Kidney (tissue), 14 donors: ENCODE results near the gene MRO. TPM values are rescaled to one million over a fixed set of nuclear protein-coding genes. Genes with fewer than 3 reads are reported as not detected.

Experiments
- DNase-seq, 5 donors: peaks; one replicate each; pipeline ENCODE4 v3.0.0-alpha.2; 2013 to 2020
- FAIRE-seq: peaks from 2 replicates; lab custom pipeline; 2012; peaks lifted over from hg19 to GRCh38; lab: Jason Lieb, UNC
- H3K27ac ChIP-seq, 2 donors: one replicate each; pipeline ENCODE4 v1.7.0; 2013; ENCODE audit warnings: low read depth in 2 of 2, low read length in 2 of 2, inconsistent platforms in 1 of 2
- H3K27me3 ChIP-seq: one replicate; pipeline ENCODE4 v1.7.1; 2013; ENCODE audit warnings: low read length, inconsistent platforms; ENCODE audit not compliant: control insufficient read depth, insufficient read depth
- H3K36me3 ChIP-seq, 3 donors: one replicate each; pipeline versions ENCODE4 v1.7.0 to v1.7.1; 2013; ENCODE audit warnings: low read length in 3 of 3, control low read depth in 1 of 3, inconsistent platforms in 1 of 3; ENCODE audit not compliant: insufficient read depth in 3 of 3, control insufficient read depth in 2 of 3
- H3K4me1 ChIP-seq, 3 donors: one replicate each; pipeline versions ENCODE4 v1.7.0 to v1.7.1; 2013; ENCODE audit warnings: low read length in 3 of 3, inconsistent platforms in 1 of 3, low read depth in 1 of 3; ENCODE audit not compliant: control insufficient read depth in 2 of 3, insufficient read depth in 2 of 3
- H3K4me3 ChIP-seq, 3 donors: one replicate each; pipeline versions ENCODE4 v1.7.0 to v1.8.1; 2013; ENCODE audit warnings: low read length in 3 of 3, control low read depth in 1 of 3, inconsistent platforms in 1 of 3
- H3K9ac ChIP-seq, 3 donors: one replicate each; pipeline versions ENCODE4 v1.7.0 to v1.7.1; 2013; ENCODE audit warnings: low read length in 3 of 3, control low read depth in 1 of 3, inconsistent platforms in 1 of 3
- H3K9me3 ChIP-seq, 3 donors: one replicate each; pipeline versions ENCODE4 v1.7.0 to v1.7.1; 2013; ENCODE audit warnings: low read length in 3 of 3, control low read depth in 1 of 3, inconsistent platforms in 1 of 3; ENCODE audit not compliant: control insufficient read depth in 2 of 3, insufficient read depth in 1 of 3
- CTCF ChIP-seq: IDR thresholded peaks from 3 replicates; pipeline ENCODE4 v1.5.1; 2012; ENCODE audit warnings: mild to moderate bottlenecking, moderate library complexity, borderline replicate concordance; ENCODE audit not compliant: insufficient read depth; ENCODE audit errors: extremely low read depth
- intact Hi-C: fragments of 100-400 bp; cut with DNase I; formaldehyde crosslinking; loops from one replicate; pipeline ENCODE4 v1.11.1; 2022
- polyA plus RNA-seq: library from polyadenylated mRNA; stranded (reverse); fragments of 350-450 nt; fragmentation: Illumina TruSeq; extraction: RNeasy Lipid Tissue Mini Kit (QIAGEN cat#74804); gene quantifications from one replicate; pipeline ENCODE4 v1.2.3, GENCODE V29; 2014; ENCODE audit warnings: low read depth, low replicate concordance; ENCODE audit not compliant: insufficient read depth
- total RNA-seq: library from RNA; stranded (reverse); fragmentation: NEBNext Ultra II Directional; extraction: Animal tissue kit (Norgen Biotek cat#: 25700); gene quantifications from one replicate; pipeline ENCODE4 v1.2.1, GENCODE V29; 2021
- donor health status: control.
- donor health status: control.
- donor health status: control.
- donor health status: control.
- donor health status: control.
- donor health status: DM: yes; HTN: yes; CAD: no.
- donor health status: Normal renal cell carcinoma (clear cell type).

MRO gene
- total and polyA plus RNA-seq, 2 donors from 2014 or later = 2.9 to 6.9 TPM

- no peak for DNase-seq
- H3K27me3 ChIP-seq = no peaks in the 10 kb centered on the region
- no peak overlapping the region for H3K27ac ChIP-seq
- no peak overlapping the region for H3K9ac ChIP-seq
- peaks cover 0 to 3% (median 0%) of the 10 kb centered on the region in 3 donors for H3K4me1 ChIP-seq
- FAIRE-seq = no peak
- no peak for TF ChIP-seq CTCF
- H3K36me3 ChIP-seq = no peaks in the 10 kb centered on the region
- no peaks in the 10 kb centered on the region for H3K9me3 ChIP-seq
- intact Hi-C loops = no loop called here
- H3K4me3 ChIP-seq = no peak overlapping the region
Measured at GRCh38 chr18:50749945-50750344, 69.9 kb downstream of the MRO start.

DNA sequence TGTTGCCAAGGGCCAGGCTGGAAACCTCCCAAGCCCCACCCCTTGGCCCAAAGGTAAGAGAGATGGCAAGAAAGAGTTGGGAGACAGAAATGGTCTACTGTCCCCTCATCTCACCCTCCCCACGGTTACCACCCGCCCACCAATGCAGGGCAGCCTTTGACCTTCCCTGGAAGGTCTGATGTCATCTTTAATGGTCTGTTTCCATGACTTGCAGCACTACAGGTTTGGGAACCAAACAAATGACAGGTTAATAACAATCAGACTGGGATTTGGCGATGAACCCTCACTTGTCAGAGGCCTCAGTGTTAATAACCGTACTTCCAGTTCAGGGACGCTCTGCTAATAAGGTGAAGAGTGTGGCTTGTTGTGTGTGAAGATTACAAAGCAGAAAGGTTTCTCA lies 70.4 kb downstream of the MRO start:
- no peak overlapping the region for H3K4me3 ChIP-seq
- no peak for DNase-seq
- intact Hi-C loops = no loop called here
- no peak overlapping the region for H3K9ac ChIP-seq
- peaks cover 0 to 3% (median 0%) of the 10 kb centered on the region in 3 donors for H3K4me1 ChIP-seq
- no peak overlapping the region for H3K27ac ChIP-seq
- no peaks in the 10 kb centered on the region for H3K27me3 ChIP-seq
- H3K9me3 ChIP-seq = no peaks in the 10 kb centered on the region
- no peaks in the 10 kb centered on the region for H3K36me3 ChIP-seq
- FAIRE-seq = no peak
- TF ChIP-seq CTCF = no peak

DNA sequence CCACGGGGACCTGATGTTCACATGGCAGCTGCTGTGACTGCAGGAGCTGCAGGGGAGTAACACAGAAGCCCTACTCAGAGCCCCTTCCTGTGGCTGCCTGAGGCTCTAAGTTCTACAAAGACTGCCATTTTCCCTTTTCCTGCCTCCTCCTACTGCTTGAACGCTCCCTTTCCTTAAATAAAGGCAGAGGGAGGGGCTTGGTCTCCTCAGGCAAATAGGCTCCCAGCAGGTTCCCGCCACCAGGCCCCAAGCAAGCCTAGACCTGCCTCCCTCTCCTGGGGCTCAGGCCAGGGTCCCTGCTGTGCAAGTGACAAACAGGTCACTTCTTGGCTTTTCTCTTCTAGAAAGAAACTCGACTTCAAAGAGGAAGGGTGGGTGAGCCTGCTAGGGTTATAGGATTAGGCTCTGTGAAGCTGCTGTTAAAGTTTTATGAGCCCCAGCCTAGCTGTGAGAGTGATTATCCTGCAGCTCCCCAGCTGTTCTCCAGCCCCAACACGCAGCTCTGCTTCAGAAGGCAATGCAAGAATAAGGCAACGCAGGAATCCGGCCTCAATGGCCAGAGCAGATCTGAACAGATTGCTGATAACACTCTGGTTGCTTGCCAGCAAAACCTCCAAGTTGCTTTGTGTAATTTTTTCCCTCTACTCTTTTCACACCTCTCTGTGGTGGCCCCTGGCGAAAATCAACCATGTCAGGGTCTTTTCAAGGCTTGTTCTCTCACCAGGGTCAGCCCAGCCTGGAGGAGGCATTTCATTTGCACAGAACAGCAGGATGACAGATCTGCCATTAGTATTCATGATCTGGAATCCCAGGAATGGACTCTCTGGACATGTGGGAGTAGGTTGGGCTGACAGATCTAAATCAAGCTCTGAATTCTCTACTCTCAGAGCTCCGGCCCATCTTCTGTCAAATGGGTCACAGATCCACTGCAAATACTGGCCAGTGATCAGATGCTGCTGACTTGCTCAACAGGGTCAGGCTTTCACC lies 71.3 kb downstream of the MRO start:
- Histone ChIP-seq H3K27me3 (no peaks in the 10 kb centered on the region), H3K9me3 (no peaks in the 10 kb centered on the region), H3K4me3 (no peak overlapping the region), H3K36me3 (no peaks in the 10 kb centered on the region), H3K4me1 (peaks cover 0 to 3% (median 0%) of the 10 kb centered on the region in 3 donors), H3K27ac (no peak overlapping the region), H3K9ac (no peak overlapping the region)
- FAIRE-seq = no peak
- intact Hi-C loops = no loop called here
- peak in 3 of 5 donors; percentile 37 to 76 (median 47) for DNase-seq
- no peak for TF ChIP-seq CTCF
